GM19099 (cell line): ENCODE measurements around the gene PLA2G3.

Source experiments
- POLR2A ChIP-seq: IDR thresholded peaks from 3 replicates; pipeline ENCODE4 v1.6.1; 2011; ENCODE audit warnings: low read depth; ENCODE audit not compliant: insufficient read length; ENCODE audit errors: extremely low read depth

Gene PLA2G3

DNA sequence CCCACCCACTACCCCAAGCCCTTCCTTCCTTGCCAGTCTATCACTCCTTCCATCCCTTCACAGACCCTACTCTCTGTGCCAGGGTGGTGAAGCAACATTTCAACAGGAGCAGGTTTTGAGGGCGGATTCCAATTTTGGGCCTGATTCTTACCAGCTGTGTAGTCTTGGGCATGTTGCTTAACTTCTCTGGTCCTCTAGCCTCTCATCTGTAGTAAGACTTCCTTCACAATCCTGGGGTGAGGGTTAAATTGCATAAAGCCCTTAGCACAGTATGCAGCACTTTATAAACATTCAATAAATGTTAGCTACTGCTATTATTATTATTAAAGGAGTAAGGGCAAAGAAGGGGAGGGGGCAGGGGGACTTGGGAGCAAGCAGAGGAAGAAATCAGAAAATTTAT lies 14.7 kb upstream of the PLA2G3 start:
- TF ChIP-seq POLR2A: no peak

DNA sequence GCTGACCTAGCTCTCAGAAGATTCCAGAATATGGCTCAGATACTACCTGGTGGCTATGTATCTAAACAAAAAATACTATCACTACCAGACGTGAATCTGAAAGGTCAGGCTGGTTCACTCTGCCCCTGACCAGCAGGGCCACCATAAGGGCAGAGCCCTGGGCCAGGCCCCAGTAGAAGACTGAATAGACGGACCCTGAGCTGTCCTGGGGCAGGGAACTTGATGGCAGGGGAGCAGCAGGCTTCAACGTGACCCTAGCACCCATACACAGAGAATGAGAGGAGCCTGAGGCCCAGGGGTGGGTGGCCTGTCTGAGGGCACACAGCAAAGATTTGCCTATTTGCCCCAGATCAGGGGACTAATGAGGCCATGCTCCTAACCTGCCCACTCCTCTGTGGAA lies 13.0 kb upstream of the PLA2G3 start:
- TF ChIP-seq POLR2A: no peak

DNA sequence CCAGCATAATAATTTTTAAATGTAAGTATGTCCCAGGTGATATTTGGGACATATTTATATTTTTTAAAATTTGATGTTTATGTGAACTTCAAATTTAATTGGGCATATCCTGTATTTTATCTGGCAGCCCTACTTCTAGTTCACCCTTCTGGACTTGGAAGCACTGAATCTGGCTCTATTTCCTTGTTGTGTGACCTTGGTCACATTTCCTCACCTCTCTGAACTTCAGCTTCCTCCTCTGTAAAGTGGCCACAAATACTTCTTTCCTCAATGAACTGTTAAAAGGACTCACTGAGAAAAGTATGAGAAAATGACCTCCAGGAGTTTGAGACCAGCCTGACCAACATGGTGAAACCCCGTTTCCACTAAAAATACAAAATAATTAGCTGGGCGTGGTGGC lies 11.6 kb upstream of the PLA2G3 start:
- no peak for TF ChIP-seq POLR2A

DNA sequence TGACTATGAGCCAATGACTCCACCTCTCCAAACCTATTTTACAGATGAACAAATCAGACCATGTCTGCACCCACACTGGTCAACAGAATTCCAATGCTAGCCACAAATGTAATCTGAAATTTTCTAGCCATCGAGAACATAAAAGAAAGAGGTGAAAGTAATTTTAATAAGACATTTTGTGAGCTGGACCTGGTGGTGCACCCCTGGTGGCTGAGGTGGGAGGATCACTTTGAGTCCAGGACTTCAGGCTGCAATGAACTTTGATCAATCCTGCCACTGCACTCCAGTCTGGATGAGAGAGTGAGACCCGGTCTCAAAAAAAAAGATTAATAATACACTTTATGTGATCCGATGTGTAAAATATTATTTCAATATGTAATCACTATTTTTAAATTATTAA lies 10.3 kb upstream of the PLA2G3 start:
- TF ChIP-seq POLR2A: no peak

DNA sequence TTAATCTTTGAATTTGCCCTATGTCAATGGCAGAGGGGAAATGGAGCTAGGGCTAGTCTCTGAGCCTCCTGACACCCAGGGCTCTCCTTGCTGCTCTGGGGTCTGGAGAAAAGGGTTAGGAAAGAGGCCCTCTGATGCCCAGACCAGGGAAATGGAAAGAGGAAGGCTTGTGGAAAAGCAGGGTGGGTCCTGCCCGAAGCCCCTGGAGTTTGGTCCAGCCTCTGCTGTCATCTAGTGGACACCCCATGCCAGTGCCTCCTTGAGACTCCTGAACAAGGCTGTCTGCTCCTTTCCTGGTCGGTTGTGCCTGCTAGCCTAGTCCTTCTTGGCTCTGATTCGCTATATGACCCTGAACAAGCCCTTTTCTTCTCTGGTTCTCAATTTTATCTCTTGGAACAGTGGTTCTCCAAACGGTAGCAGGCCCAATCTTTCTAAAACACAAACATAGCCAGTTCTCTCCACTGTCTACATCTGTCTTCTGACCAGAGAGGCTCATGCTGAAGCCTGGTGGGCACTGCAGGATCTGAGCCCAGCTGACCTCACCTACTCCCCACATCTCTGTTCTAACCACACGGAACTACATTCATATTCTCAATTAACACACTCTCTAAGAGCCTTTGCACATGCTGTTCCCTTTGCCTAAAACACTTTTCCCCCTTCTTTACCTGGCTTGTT lies 8.8 kb upstream of the PLA2G3 start:
- TF ChIP-seq POLR2A: no peak

DNA sequence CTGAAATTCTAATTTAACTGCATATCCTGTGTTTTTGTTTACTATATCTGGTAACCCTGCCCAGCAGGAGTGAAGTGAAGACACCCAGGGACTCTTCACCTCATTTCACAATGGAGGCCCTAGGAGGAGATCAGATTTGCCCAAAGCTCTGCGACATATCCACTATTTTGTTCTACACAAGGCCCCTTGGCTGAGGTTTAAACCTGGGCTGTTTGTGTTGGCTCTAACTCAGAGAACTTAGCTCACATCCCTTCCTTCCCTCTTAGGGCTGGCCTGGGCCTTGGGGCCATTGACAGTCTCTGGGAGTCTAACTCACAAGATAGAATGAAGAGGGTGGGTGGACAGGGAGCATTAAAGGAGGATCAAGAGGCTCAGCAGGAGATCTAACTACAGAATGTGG lies 8.2 kb upstream of the PLA2G3 start:
- no peak for TF ChIP-seq POLR2A

DNA sequence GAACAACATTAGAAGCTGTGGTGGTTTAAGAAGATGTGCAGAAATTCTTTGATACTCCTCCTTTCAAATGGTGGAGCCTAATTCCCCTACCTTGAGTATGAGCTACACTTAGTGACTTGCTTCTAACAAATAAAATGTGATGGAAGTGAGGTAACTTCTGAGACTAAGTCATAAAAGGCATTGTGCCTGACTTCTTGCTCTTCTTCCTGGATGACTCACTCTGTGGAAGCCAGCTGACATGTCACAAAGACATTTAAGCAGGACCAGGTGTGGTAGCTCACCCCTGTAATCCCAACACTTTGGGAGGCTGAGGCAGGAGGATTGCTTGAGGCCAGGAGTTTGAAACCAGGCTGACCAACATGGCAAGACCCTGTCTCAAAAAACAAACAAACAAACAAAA lies 3.9 kb upstream of the PLA2G3 start:
- TF ChIP-seq POLR2A: no peak

DNA sequence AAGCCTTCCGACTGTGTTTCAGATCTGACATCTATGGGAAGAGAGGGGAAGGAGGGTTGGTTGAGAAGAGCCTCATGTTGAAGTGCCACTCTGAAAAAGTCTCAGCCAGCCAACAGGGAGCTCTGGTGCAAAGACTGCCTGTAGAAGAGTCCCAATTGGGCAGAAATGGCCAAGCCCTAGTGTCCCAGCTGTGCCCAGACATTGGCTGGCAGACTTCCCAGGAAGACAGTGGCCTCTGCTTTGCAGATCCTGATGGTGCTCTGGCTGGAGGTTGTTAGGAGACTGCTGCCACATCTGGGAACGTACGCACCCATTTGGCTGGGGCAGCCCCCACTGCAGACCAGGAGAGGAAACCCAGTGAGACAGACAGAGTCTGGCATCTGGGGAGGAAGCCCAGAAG lies 3.2 kb upstream of the PLA2G3 start:
- TF ChIP-seq POLR2A: no peak

DNA sequence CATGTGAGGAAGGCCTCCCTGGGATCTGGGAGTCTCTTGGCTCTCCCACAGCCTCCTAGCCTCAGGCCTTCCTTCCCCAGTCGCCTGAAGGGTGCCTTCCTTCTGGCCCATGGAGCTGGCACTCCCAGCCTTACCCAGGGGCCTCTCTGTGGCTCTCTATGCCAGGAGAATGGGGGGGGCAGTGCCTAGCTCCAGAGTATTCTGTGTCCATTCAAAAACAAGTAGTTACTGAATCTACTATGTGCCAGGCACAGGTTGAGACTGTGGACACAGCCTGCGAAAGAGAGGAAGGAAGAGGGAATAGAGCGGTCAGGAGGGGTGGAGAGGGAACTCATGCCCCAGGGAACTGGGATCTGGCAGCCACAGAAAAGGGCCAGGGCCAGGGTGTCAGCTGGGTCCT lies 2.7 kb upstream of the PLA2G3 start:
- no peak for TF ChIP-seq POLR2A

DNA sequence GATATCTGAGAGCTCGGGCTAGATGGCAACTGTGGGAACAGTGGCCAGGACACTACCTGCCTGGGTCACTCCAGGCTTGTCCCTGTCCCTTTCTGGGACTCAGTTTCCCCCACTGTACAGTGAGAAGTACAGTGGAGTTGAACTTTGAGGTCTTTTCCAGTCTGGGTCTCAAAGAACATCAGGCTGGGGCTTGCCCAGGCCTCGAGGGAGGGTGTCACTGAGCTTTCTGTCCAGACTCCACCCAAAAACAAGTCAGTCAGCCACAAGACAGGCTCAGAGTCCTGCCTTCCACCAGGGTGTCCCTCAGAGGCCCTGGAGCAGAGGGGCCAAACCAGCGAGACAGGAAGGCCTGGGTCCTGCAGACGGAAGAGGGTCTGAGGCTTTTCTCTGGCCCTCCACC lies 2.0 kb upstream of the PLA2G3 start:
- TF ChIP-seq POLR2A: no peak

DNA sequence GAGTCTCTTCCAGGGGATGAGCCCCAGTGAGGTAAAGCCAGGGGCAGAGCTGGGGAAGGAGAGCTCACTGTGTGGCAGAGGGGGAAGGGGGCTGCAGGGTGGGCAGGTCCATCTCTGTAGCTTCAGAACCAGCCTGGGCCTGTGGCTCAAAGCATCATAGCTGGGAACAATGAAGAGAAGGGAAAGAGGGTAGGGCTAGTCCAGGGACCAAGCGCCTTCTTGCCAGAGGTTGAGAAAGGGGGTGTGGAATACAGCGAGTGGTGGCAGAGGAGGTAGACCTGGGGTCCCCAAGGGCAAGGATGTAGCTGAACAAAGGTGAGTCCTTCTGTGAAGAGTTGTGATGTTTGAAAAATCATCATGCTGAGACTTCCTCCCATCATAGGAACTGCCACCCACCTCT lies 1.2 kb upstream of the PLA2G3 start:
- no peak for TF ChIP-seq POLR2A

DNA sequence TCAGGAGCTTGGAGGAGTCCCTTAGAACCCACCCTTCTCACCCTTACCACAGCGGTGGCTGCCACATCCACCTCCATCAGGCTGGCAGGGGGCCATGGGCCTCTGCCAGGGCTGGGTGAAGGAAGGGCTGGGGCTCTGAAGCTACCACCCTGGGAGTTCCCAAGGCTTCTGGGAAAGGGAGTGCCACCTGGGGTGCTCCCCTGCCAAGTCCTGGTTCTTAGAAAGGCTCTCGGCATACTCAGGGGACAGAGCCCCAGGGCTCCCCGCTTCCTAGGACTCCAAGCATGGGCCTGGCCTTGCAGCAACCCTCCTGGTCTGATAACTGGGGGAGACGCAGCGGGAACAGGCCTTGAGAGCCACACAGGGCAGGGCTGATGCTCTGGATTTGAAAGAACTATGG lies 438 bp upstream of the PLA2G3 start:
- TF ChIP-seq POLR2A: no peak

DNA sequence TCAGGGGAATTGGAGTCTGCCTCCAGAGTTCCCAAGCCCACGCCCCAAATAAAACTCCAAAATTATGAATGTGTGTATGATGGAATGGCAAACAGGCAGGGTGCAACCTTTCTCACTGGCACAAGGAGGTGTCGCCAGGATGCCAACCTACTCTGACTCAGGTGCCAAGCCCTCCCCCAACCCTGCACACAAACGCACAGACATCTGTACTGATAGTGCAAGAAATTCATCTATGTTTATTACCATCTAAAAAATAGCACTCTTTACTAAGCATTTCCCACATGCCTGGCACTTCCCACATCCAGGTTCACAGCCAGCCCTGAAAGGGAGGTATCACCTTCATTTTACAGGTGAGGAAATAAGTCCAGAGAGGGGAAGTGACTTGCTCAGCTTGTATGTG lies 1.2 kb downstream of the PLA2G3 start:
- TF ChIP-seq POLR2A: no peak

DNA sequence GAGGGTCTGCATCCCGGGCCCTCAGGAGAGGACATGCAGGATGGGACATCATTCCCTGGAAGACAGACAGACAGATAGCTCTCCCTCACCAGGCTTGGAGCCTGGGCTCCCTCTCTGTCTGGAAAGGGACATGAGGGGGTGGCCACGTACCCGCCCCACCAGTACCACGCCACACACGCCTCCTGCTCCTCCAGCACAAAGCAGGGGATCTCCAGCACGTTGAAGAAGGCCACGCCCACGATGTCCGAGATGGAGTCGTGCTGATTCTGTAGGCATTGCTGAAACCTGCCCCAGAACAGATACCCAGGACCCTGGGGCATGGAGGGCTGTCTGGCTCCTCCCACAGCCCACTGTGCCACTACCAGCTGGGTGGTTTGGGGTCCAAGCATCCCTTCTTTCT lies 2.2 kb downstream of the PLA2G3 start:
- TF ChIP-seq POLR2A: no peak

DNA sequence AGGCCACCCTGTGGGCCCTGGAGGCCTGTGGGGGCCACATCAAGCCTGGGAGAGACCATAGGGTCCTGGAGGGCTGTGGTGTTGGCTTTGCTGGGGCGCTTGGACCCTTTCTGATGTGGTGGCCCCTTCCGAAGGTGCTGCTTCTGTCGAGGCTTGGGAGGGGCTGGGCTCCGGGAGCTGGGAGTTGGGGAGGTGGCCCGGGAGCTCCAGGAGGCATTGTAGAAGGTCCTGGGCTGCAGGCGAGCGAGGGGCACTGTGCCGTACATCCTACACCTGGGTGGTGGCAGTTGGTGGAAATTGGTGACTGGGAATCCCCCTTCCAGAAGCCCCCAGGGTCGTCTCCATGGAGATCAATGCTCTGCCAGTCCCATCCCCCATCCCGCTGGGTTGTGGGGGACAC lies 2.6 kb downstream of the PLA2G3 start:
- no peak for TF ChIP-seq POLR2A

DNA sequence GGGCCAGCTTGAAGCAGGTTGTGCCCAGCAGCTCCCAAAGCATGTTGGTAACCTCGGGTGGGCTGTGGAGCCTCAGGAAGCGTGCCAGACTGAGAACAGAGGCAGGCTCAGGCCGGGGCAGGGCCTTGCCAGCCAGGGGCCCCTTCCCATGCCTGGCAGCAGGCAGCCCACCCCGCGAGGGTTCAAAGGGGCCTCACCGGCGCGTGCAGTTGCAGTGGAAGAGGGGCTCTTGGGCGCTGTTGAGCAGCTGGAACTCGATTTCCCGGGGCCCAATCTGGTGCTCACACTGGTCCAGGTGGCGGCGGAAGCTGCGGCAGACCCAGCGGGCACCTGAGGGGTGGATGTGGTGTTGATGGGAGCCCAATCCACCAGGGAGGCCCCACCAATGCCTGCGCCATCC lies 3.6 kb downstream of the PLA2G3 start:
- no peak for TF ChIP-seq POLR2A

DNA sequence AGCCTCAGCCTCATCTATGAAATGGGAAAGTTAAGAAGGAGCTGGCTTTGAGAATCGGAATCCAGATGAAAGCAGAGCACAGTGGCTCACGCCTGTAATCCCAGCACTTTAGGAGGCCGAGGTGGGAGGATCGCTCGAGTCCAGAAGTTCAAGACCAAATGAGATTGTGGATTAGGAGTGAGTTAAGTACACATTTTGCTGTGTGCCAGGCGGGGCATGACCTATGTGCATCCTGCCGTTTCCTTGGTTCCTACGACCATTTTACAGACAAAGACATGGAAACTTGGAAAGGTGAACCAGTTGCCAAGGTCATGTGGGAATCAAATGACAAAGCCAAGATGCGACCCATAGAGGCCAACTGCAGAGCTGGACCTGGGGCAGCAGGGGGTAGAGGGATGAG lies 4.2 kb downstream of the PLA2G3 start:
- no peak for TF ChIP-seq POLR2A
